UCSD-AML1 (cell line): ENCODE results near the gene PXDN.
"Not testable (repeated sequence)": the region's sequence is repeated elsewhere in the genome, so short reads cannot be mapped to it uniquely, and the experiment has no call there.

Experiments used
- DNase-seq: peaks from one replicate; lab custom pipeline; 2025; ENCODE audit not compliant: unreplicated experiment; lab: John Stamatoyannopoulos, UW

Gene PXDN, protein sequence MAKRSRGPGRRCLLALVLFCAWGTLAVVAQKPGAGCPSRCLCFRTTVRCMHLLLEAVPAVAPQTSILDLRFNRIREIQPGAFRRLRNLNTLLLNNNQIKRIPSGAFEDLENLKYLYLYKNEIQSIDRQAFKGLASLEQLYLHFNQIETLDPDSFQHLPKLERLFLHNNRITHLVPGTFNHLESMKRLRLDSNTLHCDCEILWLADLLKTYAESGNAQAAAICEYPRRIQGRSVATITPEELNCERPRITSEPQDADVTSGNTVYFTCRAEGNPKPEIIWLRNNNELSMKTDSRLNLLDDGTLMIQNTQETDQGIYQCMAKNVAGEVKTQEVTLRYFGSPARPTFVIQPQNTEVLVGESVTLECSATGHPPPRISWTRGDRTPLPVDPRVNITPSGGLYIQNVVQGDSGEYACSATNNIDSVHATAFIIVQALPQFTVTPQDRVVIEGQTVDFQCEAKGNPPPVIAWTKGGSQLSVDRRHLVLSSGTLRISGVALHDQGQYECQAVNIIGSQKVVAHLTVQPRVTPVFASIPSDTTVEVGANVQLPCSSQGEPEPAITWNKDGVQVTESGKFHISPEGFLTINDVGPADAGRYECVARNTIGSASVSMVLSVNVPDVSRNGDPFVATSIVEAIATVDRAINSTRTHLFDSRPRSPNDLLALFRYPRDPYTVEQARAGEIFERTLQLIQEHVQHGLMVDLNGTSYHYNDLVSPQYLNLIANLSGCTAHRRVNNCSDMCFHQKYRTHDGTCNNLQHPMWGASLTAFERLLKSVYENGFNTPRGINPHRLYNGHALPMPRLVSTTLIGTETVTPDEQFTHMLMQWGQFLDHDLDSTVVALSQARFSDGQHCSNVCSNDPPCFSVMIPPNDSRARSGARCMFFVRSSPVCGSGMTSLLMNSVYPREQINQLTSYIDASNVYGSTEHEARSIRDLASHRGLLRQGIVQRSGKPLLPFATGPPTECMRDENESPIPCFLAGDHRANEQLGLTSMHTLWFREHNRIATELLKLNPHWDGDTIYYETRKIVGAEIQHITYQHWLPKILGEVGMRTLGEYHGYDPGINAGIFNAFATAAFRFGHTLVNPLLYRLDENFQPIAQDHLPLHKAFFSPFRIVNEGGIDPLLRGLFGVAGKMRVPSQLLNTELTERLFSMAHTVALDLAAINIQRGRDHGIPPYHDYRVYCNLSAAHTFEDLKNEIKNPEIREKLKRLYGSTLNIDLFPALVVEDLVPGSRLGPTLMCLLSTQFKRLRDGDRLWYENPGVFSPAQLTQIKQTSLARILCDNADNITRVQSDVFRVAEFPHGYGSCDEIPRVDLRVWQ (N-terminal part only)

GRCh38 chr2:1744446-1745170, at the start of gene PXDN:
TSS of gene PXDN (minus strand) at chr2:1744515. CDS start at chr2:1744455, 60 bp downstream.
- no peak for DNase-seq

- no peak for DNase-seq
Observed at GRCh38 chr2:1793868-1794445, 49.6 kb upstream of the PXDN start.

DNA sequence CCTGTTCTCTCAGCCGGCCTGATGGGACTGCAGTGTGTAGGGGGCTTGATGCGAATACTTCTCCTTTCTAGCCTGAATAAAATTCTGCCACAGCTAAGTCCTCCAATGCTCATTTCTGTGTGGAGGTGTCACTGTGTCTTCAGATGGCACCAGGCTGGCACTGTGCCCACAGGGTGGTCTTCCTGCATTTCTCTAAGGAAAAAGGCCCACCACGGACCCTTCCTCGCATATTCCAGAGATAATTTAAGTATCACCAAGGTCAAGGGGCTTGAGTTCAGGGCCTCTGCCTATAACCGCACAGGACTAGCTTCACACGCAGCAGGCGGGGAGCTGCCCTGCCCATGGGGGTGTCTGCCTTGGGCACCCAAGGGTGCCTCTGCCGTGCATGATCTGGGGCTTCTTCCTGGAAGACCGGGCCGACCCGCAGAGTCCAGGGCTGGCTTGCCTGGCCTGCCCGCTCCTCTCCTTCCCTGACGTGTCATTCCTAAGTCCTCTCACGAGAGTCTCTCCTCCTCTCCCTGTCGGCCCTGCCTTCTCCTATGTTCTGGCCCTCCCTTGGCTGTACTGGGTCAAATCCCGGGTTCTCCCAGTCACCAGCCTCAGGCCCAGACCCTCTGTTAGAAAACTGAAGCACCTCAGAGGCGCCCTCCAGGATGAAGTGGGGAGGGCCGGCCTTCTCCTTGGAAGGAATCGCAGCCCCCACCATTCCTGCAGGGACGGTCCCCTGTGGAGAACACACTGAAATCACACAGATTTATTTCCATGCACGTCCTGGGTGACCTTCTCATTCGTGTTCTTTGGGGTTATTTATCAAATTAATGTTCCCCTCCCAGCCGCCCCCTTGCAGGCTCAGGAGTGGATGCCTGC, 48.9 kb upstream of the PXDN start:
- no peak for DNase-seq

GRCh38 chr2:1791685-1792435, 47.5 kb upstream of the PXDN start:
- DNase-seq: no peak

- DNase-seq: no peak
Observed at GRCh38 chr2:1791006-1791605, 46.8 kb upstream of the PXDN start.

- DNase-seq: no peak
Observed at GRCh38 chr2:1790473-1790872, 46.2 kb upstream of the PXDN start.

DNA sequence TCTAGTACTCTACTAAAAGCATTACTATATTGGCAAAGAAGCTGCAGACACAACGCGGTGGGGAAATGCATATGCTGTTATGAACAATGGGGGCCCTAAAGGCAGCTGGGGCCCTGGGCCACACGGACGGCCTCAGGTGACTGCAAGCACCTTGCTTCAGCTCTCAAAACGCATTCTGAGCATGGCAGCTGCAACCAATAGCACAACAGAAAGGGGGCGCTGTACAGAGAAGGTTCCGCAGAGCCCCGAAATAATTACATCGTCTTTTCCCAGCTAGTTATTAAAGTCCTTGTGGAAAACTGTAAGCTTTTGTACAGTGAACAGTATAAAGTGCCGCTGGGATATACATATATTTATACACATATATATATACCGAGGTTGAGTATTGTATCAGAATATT, 45.3 kb upstream of the PXDN start:
- DNase-seq: no peak

DNA sequence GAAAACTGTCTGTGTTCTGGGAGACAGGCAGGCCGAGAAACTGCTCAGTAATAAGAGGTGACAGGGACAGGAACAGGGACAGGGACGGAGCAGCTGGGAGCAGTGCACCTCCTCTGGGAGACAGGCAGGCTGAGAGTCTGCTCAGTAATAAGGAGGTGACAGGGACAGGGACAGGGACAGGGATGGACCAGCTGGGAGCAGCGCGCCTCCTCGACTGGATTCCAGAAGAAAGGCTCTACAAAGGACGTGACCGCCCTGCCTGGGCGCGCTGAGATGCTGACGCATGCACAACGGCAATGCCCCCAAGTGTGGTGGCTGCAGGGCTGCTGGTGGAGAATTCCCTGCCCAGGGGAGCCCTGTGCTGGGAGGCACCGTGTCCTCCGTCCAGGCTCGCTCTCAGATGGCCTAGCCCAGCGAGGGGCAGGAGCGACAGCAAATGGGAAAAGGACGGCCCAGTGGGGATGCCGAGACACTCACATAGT, 44.2 kb upstream of the PXDN start:
- no peak for DNase-seq

GRCh38 chr2:1787755-1788477, 43.6 kb upstream of the PXDN start:
- no peak for DNase-seq

- no peak for DNase-seq
Observed at GRCh38 chr2:1784986-1785617, 40.8 kb upstream of the PXDN start.

DNA sequence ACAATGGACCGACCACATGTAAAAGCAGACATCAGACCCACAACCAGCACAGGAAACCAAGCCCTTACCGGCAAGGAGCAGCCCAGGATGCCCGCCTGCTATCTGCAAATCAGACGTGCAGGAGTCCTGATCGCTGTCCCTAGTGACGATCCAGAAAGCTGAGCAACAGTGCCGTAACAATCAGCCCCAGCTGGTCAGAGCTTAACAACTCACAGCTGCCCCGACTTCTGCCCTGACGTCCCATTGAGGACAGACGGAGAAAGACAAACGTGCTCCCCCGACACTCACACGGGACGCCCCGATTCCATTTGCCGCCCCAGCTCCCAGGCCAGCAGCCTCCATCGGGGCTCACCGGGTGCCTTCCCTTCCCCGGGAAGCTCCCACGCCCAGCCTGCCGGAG, 39.8 kb upstream of the PXDN start:
- no peak for DNase-seq

DNA sequence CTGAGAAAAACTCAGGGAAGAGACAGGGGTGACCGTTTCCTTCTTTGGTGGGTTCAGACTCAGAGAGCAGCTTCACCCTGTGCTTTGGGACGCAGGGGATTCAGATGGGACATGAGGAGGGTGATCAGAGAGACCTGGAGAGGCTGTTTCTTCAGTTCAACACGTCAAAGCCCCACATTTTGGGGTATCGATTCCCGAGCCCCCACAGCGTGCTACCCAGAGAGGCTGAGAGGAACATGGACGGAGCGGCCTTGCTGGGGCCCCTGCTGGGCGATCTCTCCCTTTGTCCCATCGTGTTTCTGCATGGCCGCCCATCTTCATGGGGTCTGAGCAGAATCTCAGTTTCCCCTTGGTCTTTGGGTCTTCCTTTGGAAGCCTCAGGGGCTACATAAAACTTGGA, 38.2 kb upstream of the PXDN start:
- DNase-seq: no peak

DNA sequence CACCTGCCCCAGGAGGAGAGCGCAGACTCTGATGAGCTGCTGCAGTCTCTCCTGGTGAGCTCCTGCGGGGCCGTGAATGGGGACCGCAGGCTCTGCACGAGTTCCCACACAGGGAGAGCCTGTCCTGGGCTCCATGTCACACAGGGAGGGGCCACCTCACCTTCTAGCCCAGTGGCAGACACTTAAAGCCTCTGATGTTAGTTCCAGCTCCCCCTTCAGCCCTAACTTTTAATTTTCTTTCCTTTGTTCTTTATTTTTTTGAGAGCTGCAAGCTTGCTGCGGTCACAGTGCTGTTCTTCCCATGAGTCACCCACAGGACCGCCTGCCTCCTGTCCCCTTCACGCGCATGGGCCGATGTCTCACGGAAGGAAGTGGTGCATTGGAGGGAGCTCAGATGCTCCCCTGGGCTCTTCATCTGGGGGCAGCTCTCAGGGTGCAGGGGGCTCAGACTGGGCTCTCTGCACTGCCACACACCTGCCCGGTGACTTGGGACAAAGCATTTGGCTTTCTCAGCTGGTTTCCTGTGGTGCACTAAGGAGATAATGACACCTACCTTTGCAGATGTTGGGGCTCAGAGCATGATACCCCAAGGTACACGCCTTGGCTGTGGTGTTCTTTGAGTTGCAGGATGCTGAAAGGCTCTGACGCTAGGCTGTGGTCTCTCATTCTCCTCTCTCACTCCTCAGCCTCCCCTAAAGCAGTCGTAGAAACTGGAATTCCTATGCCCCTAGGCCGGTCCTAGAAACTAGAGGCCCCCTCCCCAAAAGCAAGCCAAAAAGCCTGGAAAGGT, 37.2 kb upstream of the PXDN start:
- no peak for DNase-seq

- DNase-seq: no peak
Observed at GRCh38 chr2:1780693-1781092, 36.4 kb upstream of the PXDN start.

DNA sequence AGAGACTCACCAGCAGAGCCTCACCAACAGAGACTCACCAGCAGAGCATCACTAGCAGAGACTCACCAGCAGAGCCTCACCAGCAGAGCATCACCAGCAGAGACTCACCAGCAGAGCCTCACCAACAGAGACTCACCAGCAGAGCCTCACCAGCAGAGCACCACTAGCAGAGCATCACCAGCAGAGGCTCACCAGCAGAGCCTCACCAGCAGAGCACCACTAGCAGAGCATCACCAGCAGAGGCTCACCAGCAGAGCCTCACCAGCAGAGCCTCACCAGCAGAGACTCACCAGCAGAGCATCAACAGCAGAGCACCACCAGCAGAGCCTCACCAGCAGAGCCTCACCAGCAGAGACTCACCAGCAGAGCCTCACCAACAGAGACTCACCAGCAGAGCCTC, 35.7 kb upstream of the PXDN start:
- DNase-seq: not testable (repeated sequence)

- DNase-seq: no peak
Observed at GRCh38 chr2:1778566-1778965, 34.3 kb upstream of the PXDN start.
